ENCODE measurements around the gene ENPP4.

DNA sequence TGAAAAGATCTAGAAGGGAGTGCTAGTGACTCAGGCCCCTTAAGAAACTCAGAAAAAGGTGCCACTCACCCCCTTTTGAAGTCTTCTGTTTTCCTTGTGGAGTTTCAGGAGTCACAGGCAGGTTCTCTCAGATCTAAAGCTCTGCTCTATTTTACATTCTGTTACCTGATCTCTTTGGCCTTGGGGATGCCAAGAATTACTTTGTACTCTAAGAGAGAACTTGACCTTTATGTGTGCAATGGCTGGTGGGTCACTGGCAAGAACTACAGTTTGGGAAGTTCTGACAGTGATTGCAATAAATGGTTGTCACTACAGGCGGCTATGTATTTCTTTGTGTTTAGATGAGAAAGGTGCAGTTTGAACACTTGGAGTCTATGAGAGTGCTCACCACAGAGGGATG lies 24.2 kb upstream of the ENPP4 start:
- TF ChIP-seq ZNF384 (IDR thresholded peaks at IDR 0.05), result no peak
- TF ChIP-seq SP1 (IDR thresholded peaks at IDR 0.05), result no peak
- no peak for TF ChIP-seq FOXA1 (IDR thresholded peaks at IDR 0.05)
- no peak for TF ChIP-seq HDGF (IDR thresholded peaks at IDR 0.05; ENCODE audit: borderline replicate concordance)
- no peak for TF ChIP-seq BHLHE40 (IDR thresholded peaks at IDR 0.05; ENCODE audit: borderline replicate concordance)
- TF ChIP-seq SUZ12 (IDR thresholded peaks at IDR 0.05), result no peak
